ENCODE data around the gene IRS1.

Gene IRS1

DNA sequence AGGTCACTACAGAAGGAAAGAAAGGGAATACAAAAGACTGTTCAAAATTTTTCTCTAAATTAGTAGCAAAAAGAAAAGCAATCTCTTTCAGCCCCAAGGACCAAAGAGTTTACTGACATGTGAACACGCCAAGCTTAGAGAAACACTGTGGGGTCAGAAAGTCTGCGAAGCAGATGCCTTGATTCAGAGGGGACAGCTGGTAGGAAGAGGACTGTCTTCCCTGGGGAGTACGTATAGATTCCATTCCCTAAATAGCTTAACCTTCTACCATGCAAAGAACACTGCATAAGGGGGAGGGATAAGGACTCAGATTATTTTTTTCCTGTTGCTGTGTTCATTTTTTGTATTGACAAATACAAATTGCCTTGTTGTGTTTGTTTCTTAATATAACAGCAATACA lies 96.1 kb downstream of the IRS1 start:
- no peak overlapping the region for H3K4me3 ChIP-seq (IDR thresholded peaks at IDR 0.05; ENCODE audit: insufficient read depth, low read depth, low read length)
- no peak overlapping the region for H3K27ac ChIP-seq
- peaks cover 11% of the 10 kb centered on the region for H3K4me1 ChIP-seq (ENCODE audit: low read depth, poor library complexity, severe bottlenecking)
- no peak overlapping the region for H2AFZ ChIP-seq (ENCODE audit: low read depth)
- H3K9ac ChIP-seq: no peak overlapping the region
- H3K27me3 ChIP-seq (ENCODE audit: insufficient read depth, low read depth): no peaks in the 10 kb centered on the region
- H3K4me2 ChIP-seq: no peak overlapping the region
- TF ChIP-seq, protein P1, sequence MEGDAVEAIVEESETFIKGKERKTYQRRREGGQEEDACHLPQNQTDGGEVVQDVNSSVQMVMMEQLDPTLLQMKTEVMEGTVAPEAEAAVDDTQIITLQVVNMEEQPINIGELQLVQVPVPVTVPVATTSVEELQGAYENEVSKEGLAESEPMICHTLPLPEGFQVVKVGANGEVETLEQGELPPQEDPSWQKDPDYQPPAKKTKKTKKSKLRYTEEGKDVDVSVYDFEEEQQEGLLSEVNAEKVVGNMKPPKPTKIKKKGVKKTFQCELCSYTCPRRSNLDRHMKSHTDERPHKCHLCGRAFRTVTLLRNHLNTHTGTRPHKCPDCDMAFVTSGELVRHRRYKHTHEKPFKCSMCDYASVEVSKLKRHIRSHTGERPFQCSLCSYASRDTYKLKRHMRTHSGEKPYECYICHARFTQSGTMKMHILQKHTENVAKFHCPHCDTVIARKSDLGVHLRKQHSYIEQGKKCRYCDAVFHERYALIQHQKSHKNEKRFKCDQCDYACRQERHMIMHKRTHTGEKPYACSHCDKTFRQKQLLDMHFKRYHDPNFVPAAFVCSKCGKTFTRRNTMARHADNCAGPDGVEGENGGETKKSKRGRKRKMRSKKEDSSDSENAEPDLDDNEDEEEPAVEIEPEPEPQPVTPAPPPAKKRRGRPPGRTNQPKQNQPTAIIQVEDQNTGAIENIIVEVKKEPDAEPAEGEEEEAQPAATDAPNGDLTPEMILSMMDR (conservative IDR thresholded peaks at IDR 0.05; ENCODE audit: low read depth, low read length): no peak
- H3K79me2 ChIP-seq (ENCODE audit: insufficient read depth, low read depth): no peaks in the 10 kb centered on the region
- H4K20me1 ChIP-seq (ENCODE audit: insufficient read depth): no peaks in the 10 kb centered on the region
- H3K36me3 ChIP-seq (ENCODE audit: insufficient read depth): no peaks in the 10 kb centered on the region

DNA sequence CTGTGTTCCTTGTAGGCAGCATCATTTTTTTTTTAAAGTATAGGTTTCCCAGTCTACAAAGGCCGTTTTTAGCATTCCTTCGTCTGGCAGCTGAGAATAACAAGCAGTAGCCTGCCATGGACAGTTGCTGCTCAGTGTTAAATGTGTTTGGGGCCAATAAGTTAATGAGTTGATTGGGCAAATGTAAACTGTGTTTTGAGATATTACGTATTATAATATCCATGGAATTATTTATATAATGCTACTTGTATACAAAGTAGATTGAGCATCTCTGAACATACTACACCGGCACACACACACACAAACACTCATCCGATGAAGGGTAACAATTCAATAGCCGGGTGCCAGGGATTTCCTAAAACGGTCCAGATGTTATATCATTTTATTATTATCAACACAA lies 97.2 kb downstream of the IRS1 start:
- Histone ChIP-seq H3K9ac (no peak overlapping the region), H3K36me3 (ENCODE audit: insufficient read depth) (no peaks in the 10 kb centered on the region), H3K4me1 (ENCODE audit: low read depth, poor library complexity, severe bottlenecking) (peaks cover 11% of the 10 kb centered on the region), H2AFZ (ENCODE audit: low read depth) (no peak overlapping the region), H3K79me2 (ENCODE audit: insufficient read depth, low read depth) (no peaks in the 10 kb centered on the region), H4K20me1 (ENCODE audit: insufficient read depth) (no peaks in the 10 kb centered on the region), H3K4me2 (no peak overlapping the region), H3K4me3 (IDR thresholded peaks at IDR 0.05; ENCODE audit: insufficient read depth, low read depth, low read length) (no peak overlapping the region), H3K27ac (no peak overlapping the region), H3K27me3 (ENCODE audit: insufficient read depth, low read depth) (no peaks in the 10 kb centered on the region)
- TF ChIP-seq, protein P1 (conservative IDR thresholded peaks at IDR 0.05; ENCODE audit: low read depth, low read length): no peak

DNA sequence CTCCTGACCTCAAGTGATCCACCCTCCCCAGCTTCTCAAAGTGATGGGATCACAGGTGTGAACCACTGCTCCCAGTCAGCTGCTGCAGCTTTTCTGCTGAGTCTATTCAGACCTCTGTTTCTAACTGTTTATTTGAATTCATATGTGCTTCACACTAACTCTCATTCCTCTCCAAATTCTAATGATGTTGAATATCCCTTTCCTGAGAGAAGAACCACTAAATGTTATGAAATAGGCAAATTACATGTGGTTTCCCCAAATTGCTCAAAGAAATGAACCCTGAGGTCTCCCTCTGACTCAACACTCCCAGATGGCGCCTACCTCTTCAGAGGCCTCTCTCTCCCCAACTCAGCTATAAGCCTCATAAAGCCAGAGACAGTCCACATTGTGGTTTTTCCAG lies 98.6 kb downstream of the IRS1 start:
- Histone ChIP-seq H3K9ac (no peak overlapping the region), H3K79me2 (ENCODE audit: insufficient read depth, low read depth) (no peaks in the 10 kb centered on the region), H3K4me3 (IDR thresholded peaks at IDR 0.05; ENCODE audit: insufficient read depth, low read depth, low read length) (no peak overlapping the region), H3K4me2 (no peak overlapping the region), H3K27ac (no peak overlapping the region), H3K27me3 (ENCODE audit: insufficient read depth, low read depth) (no peaks in the 10 kb centered on the region), H4K20me1 (ENCODE audit: insufficient read depth) (no peaks in the 10 kb centered on the region), H3K4me1 (ENCODE audit: low read depth, poor library complexity, severe bottlenecking) (peaks cover 11% of the 10 kb centered on the region), H2AFZ (ENCODE audit: low read depth) (no peak overlapping the region), H3K36me3 (ENCODE audit: insufficient read depth) (no peaks in the 10 kb centered on the region)
- TF ChIP-seq, protein P1 (conservative IDR thresholded peaks at IDR 0.05; ENCODE audit: low read depth, low read length): no peak

DNA sequence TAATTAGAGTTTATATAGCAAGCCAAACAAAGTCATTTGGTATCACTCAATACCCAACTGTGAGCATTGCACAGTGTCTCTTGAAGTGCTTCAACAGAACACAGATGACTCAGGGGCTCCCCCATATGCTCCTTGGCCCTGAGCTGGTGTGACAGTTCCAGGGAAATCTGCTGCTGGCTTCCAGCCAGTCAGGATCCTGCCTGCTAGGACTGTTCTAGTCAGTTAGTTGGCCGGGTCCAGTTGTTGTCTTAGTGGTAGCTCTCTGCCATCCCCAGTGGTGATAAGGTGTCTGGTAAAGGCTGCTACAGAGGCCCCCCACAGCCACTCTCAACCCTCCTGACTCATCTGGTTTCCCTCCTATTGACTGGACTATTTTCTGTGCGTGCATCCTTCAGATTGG lies 100.3 kb downstream of the IRS1 start:
- no peak overlapping the region for H3K9ac ChIP-seq
- no peak overlapping the region for H2AFZ ChIP-seq (ENCODE audit: low read depth)
- H3K4me1 ChIP-seq (ENCODE audit: low read depth, poor library complexity, severe bottlenecking): peaks cover 11% of the 10 kb centered on the region
- no peak overlapping the region for H3K4me2 ChIP-seq
- no peaks in the 10 kb centered on the region for H4K20me1 ChIP-seq (ENCODE audit: insufficient read depth)
- no peak overlapping the region for H3K4me3 ChIP-seq (IDR thresholded peaks at IDR 0.05; ENCODE audit: insufficient read depth, low read depth, low read length)
- TF ChIP-seq, protein P1 (conservative IDR thresholded peaks at IDR 0.05; ENCODE audit: low read depth, low read length): no peak
- H3K79me2 ChIP-seq (ENCODE audit: insufficient read depth, low read depth): no peaks in the 10 kb centered on the region
- no peak overlapping the region for H3K27ac ChIP-seq
- no peaks in the 10 kb centered on the region for H3K36me3 ChIP-seq (ENCODE audit: insufficient read depth)
- H3K27me3 ChIP-seq (ENCODE audit: insufficient read depth, low read depth): no peaks in the 10 kb centered on the region

Measured in KMS-11 (cell line).